ENCODE results near the gene PCDHGC4.

- TF ChIP-seq CTCF (conservative IDR thresholded peaks at IDR 0.05), result no peak
- TF ChIP-seq ZFX (IDR thresholded peaks at IDR 0.05), result no peak
Observed at GRCh38 chr5:141485321-141486055, 658 bp downstream of the PCDHGC4 start.
